Esophagus (tissue), 2 donors: ENCODE data around the gene CLASP1. TPM values are rescaled to one million over a fixed set of nuclear protein-coding genes. Genes with fewer than 3 reads are reported as not detected.
"Not testable (repeated sequence)": the region's sequence is repeated elsewhere in the genome, so short reads cannot be mapped to it uniquely, and the experiment has no call there.

Experiments used
- H3K27ac ChIP-seq, 2 donors: one replicate each; pipeline ENCODE4 v1.5.1; 2013; ENCODE audit warnings: low read depth in 2 of 2, mild to moderate bottlenecking in 2 of 2, inconsistent platforms in 1 of 2, low read length in 1 of 2, moderate library complexity in 1 of 2
- H3K27me3 ChIP-seq, 2 donors: one replicate each; pipeline ENCODE4 v1.6.1; 2013; ENCODE audit warnings: low read length in 2 of 2, control low read depth in 1 of 2, mild to moderate bottlenecking in 1 of 2; ENCODE audit not compliant: insufficient read depth in 2 of 2, control insufficient read depth in 1 of 2
- H3K36me3 ChIP-seq, 2 donors: one replicate each; pipeline ENCODE4 v1.6.1; 2013; ENCODE audit warnings: low read length in 1 of 2; ENCODE audit not compliant: control insufficient read depth in 2 of 2, insufficient read depth in 2 of 2
- H3K4me1 ChIP-seq, 2 donors: one replicate each; pipeline ENCODE4 v1.6.1; 2013; ENCODE audit warnings: low read length in 1 of 2; ENCODE audit not compliant: control insufficient read depth in 2 of 2, insufficient read depth in 2 of 2
- H3K4me3 ChIP-seq, 2 donors: one replicate each; pipeline ENCODE4 v1.5.1; 2013; ENCODE audit warnings: low read length in 2 of 2, mild to moderate bottlenecking in 2 of 2, low read depth in 1 of 2, moderate library complexity in 1 of 2
- H3K9me3 ChIP-seq, 2 donors: one replicate each; pipeline ENCODE4 v1.6.1; 2013; ENCODE audit warnings: mild to moderate bottlenecking in 2 of 2, low read depth in 1 of 2, low read length in 1 of 2, moderate library complexity in 1 of 2; ENCODE audit not compliant: control insufficient read depth in 2 of 2, insufficient read depth in 1 of 2
- WGBS, 2 donors: extraction: QIAGEN DNeasy Blood & Tissue Kit; methylation state at CpG; one replicate each; pipeline ENCODE4 v1.1.7; 2013; 5-methylcytosine and 5-hydroxymethylcytosine counted together
- polyA plus RNA-seq, 2 donors: library from polyadenylated mRNA; stranded (reverse); fragments of 200-250 nt; gene quantifications; one replicate each; pipeline ENCODE4 v1.2.3, GENCODE V29; 2013
- donor health status: healthy with polysubstance abuse.
- donor health status: Bipolar disorder and iron deficiency.

The CLASP1 gene
- polyA plus RNA-seq, 2 donors = 9.1 to 9.8 TPM

GRCh38 chr2:121648206-121649148 is 785 bp downstream of the CLASP1 start:
- H3K27me3 ChIP-seq = no peaks in the 10 kb centered on the region
- peak overlapping the region; percentile 95 to 97 for H3K27ac ChIP-seq
- H3K9me3 ChIP-seq = no peaks in the 10 kb centered on the region
- H3K36me3 ChIP-seq = no peaks in the 10 kb centered on the region
- 1% methylated on average over 41 of the region's 41 CpGs for WGBS, 2 donors
- no peaks in the 10 kb centered on the region for H3K4me1 ChIP-seq
- H3K4me3 ChIP-seq = peak overlapping the region; percentile 81 to 87

- Histone ChIP-seq H3K4me3 (no peak overlapping the region), H3K4me1 (no peaks in the 10 kb centered on the region), H3K36me3 (no peaks in the 10 kb centered on the region), H3K27me3 (no peaks in the 10 kb centered on the region), H3K9me3 (no peaks in the 10 kb centered on the region), H3K27ac (no peak overlapping the region)
- 63 to 74% methylated on average over 1 of the region's 1 CpG for WGBS, 2 donors
Observed at GRCh38 chr2:121647396-121647795, 1.9 kb downstream of the CLASP1 start.

GRCh38 chr2:121644715-121645114 is 4.5 kb downstream of the CLASP1 start:
- Histone ChIP-seq H3K4me1 (no peaks in the 10 kb centered on the region), H3K27ac (no peak overlapping the region), H3K36me3 (no peaks in the 10 kb centered on the region), H3K27me3 (no peaks in the 10 kb centered on the region), H3K9me3 (no peaks in the 10 kb centered on the region), H3K4me3 (no peak overlapping the region)
- 92 to 94% methylated on average over 2 of the region's 2 CpGs for WGBS, 2 donors

DNA sequence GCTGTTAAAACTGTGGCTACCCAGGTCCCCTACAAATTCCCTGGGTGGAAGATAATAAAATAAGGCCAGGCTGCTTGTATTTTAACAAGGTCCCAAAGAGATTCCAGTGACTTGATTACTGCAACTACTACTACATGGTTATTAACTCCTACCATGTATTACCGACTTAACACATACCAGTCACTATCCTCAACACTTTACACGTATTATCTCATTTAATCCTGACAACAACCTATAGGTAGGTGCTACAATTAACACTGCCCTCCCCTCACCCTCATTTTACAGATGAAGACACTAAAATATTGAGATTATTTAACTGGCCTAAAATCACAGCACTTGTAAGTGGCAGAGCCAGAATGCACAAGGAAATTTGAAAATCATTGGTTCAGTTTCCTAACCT is 5.4 kb downstream of the CLASP1 start:
- Histone ChIP-seq H3K36me3 (no peaks in the 10 kb centered on the region), H3K9me3 (no peaks in the 10 kb centered on the region), H3K4me1 (no peaks in the 10 kb centered on the region), H3K27ac (no peak overlapping the region), H3K4me3 (no peak overlapping the region), H3K27me3 (no peaks in the 10 kb centered on the region)
- WGBS, 2 donors = 91 to 100% methylated on average over 2 of the region's 2 CpGs

DNA sequence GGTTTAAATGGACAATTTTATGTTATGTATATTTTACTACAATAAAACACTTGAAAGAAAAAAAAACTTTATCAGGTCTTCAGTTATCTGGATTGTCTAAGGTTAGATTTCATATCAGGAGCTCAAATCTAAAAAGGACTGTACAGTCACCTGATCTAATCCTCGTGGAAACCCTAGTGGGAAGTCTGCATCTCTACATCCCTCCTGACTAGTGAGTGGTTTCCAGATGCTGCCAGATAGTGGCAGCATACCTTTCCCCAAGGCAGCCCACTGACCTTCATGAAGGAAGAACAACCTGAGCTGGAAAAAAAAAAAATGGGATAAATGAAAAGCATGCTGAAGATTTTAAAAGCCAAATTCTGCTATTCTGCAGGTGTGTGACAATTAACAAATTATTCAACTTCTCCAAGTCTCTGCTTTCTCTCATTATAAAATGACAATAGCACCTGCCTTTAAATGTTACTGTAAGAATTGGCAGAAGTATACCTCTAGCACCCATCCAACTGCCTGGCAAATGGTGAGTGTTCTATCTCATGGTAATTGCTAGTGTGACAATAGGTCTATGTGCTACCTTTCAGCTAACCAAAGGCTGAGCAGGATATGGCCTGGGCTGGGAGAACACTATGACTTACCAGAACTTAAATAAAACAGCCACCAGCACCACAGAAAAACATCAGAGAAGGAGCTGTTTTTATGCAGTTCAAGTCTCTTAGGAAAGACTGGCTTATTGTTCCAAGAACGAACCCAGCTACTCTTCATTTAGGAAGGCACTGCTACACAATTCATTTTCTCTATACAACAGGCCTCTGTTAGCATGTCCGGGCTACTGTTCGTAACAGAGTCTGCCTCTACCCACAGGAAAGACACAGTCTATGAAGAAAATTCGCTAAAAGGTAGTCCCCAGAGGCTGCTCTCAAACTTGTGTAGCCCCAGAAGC is 8.6 kb downstream of the CLASP1 start:
- Histone ChIP-seq H3K27ac (no peak overlapping the region), H3K9me3 (no peaks in the 10 kb centered on the region), H3K36me3 (no peaks in the 10 kb centered on the region), H3K4me3 (no peak overlapping the region), H3K27me3 (no peaks in the 10 kb centered on the region), H3K4me1 (no peaks in the 10 kb centered on the region)
- 75% methylated on average over 5 of the region's 5 CpGs for WGBS, 2 donors

DNA sequence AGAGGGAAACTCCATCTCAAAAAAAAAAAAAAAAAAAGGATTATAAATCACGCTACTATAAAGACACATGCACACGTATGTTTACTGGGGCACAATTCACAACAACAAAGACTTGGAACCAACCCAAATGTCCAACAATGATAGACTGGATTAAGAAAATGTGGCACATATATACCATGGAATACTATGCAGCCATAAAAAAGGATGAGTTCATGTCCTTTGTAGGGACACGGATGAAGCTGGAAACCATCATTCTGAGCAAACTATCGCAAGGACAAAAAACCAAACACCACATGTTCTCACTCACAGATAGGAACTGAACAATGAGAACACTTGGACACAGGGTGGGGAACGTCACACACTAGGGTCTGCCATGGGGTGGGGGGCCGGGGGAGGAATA is 9.4 kb downstream of the CLASP1 start:
- WGBS, 2 donors = 93 to 96% methylated on average over 4 to 6 of the region's 6 CpGs
- H3K36me3 ChIP-seq, H3K4me1 ChIP-seq, H3K4me3 ChIP-seq, H3K9me3 ChIP-seq, H3K27me3 ChIP-seq, H3K27ac ChIP-seq: not testable (repeated sequence)

DNA sequence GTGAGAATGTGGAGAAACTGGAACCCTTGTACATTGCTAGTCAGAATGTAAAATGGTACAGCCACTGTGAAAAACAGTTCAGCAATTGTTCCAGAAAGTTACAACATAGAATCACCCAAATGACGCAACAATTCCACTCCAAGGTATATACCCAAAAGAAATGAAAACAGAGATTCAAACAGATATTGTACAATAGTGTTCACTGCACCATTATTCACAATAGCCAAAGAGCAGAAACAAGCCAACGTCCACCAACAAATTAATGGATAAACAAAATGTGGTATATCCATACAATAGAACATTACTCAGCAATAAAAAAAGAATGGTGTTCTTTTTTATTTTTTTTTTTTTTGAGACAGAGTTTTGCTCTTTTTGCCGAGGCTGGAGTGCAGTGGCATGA is 10.9 kb downstream of the CLASP1 start:
- no peaks in the 10 kb centered on the region for H3K36me3 ChIP-seq
- H3K9me3 ChIP-seq = no peaks in the 10 kb centered on the region
- H3K27me3 ChIP-seq = no peaks in the 10 kb centered on the region
- peaks cover 0 to 2% of the 10 kb centered on the region in 2 donors for H3K4me1 ChIP-seq
- H3K27ac ChIP-seq = no peak overlapping the region
- H3K4me3 ChIP-seq = no peak overlapping the region
- WGBS, 2 donors = 92 to 97% methylated on average over 3 of the region's 3 CpGs

- WGBS, 2 donors = 50 to 52% methylated on average over 1 of the region's 1 CpG
- H3K4me1 ChIP-seq = peaks cover 0 to 2% of the 10 kb centered on the region in 2 donors
- H3K36me3 ChIP-seq = no peaks in the 10 kb centered on the region
- H3K27me3 ChIP-seq = no peaks in the 10 kb centered on the region
- no peak overlapping the region for H3K4me3 ChIP-seq
- no peaks in the 10 kb centered on the region for H3K9me3 ChIP-seq
- H3K27ac ChIP-seq = no peak overlapping the region
Observed at GRCh38 chr2:121635371-121635770, 13.9 kb downstream of the CLASP1 start.

DNA sequence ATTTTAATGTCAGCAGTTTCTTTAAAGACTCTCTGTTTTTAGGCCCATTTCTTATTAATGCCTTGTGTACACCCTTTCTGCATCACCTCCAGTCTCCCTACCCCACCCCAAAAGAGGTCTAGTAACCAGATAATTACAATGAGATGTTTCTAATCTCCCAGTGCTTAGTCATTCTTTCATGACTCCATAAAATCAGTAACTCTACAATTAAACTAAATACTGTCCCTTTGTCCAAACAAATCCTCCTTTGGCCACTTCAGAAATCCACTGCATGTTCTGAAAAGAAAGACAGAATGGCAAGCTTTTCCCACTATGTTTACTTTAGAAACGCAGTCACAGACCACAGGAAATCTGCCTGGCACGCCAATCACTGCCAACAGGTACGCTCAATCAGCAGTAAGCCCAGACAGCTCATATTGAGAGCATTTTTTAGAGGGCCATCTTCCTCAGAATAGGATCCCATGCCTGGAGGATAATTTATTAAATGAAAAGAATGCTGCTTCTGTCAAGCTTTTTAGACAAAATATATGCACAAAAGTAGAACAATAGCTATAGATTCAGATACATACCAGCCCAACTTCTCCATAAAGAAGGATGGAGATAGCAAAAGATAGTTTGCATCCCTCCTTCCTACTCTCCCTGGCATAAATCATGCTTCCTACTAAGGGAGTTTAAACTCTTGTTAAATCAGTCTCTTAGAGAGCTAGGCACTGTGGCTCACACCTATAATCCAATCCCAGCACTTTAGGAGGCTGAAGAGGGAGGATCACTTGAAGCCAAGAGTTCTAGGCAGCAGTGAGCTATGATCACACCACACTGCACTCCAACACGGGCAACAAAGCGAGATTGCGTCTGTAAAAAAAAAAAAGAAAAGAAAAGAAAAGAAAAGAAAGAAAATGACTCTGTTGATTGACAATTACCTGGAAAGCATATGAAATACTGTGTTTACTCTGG is 14.6 kb downstream of the CLASP1 start:
- WGBS, 2 donors = 46 to 58% methylated on average over 6 of the region's 6 CpGs

More for the DNA sequence above, 14.6 kb downstream of the CLASP1 start:
- Histone ChIP-seq H3K9me3 (no peaks in the 10 kb centered on the region), H3K4me3 (no peak overlapping the region), H3K4me1 (peaks cover 0 to 2% of the 10 kb centered on the region in 2 donors), H3K36me3 (no peaks in the 10 kb centered on the region), H3K27me3 (no peaks in the 10 kb centered on the region), H3K27ac (no peak overlapping the region)
